GM12872 (cell line): Measurements from ENCODE around the gene KCNH3.

Source experiments
- CTCF ChIP-seq: IDR thresholded peaks from 3 replicates; pipeline ENCODE4 v1.5.1; 2011; ENCODE audit warnings: low read depth, mild to moderate bottlenecking, low read length, moderate library complexity; ENCODE audit not compliant: insufficient read depth

The KCNH3 gene

DNA sequence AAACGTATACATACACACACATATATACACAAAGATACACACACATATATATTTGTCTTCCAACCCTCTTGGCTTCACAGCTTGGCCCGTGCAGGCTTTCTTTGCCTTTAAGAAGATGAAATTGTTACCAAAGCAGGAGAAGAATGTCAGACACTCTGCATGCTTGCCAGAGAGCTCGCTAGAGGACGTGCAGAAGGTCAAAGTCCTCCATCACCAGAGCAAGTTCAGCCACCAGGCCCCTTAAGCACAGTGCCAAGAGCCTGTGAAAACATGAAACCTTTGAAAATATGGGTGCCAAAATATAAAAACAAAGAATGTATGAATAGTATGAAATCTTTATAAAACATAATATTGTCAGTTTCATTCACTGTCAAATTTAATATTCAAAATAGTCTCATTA, 44.0 kb downstream of the KCNH3 start:
- no peak for TF ChIP-seq CTCF

GRCh38 chr12:49583366-49584094, 44.7 kb downstream of the KCNH3 start:
- TF ChIP-seq CTCF, result no peak

DNA sequence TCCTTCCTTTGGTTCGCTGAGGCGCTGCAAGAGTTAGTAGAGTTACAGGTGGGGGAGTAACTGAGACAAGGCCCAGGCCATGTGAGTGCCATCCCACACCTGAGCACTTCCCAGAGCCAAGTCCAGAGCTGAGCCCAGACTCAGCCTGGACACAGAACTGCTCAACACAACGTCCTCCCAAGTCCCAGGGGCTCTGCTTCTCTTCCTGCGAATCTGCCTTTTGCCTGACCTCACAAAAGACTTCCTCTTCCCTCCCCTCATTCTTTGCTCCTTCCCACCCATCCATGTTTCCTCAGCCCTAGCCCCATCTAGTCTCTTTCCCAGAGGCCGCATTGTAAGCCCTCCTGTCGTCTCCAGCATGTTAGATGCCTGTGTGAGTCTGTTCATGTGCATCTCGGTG, 45.8 kb downstream of the KCNH3 start:
- no peak for TF ChIP-seq CTCF

DNA sequence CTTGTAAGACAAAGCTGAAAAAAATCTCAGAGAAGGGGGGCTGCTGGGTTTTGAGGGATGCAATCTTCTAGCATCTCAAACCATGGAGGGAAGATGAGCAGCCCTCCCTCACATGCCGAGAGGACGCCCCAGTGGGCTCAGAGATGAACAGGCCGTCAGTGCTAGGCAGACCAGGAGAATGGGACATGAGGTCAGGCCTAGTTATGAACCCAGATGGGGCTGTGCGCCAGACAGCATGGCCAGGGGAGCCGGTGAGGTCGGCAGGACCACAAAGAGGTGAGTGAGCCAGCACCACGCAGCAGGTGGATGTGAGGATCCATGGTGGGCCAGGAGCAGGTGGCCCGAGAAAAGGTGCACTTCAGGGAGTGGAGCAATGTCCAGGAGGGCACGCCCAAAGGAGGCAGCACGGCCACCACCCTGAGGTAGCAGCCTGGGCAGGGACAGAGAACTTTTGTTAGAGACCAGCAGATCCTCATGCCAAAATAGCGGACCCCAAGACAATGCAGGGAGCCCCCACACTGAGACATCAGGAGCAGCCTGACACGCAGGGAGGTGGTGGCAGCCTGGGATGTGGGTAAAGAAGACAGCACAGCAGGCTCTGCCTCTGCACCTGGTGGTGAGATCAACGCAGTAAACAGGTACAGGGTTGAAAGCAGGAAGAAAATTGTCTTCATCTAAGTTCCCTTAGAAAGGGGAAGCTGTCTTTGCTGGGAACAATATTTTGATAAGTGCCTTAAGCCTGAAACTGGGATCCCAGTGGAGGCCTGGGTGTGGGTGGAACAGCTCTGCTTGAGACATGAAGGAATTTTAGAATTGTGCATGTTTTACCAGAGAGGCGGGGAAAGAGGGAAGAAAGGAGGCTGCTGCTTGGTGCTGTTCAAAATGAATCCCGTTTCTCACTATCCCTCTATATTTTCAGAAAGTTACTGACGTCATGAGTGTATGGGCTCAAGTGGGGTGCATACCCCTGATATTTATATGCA, 46.9 kb downstream of the KCNH3 start:
- TF ChIP-seq CTCF, result no peak

GRCh38 chr12:49587174-49587908, 48.5 kb downstream of the KCNH3 start:
- TF ChIP-seq CTCF, result no peak

DNA sequence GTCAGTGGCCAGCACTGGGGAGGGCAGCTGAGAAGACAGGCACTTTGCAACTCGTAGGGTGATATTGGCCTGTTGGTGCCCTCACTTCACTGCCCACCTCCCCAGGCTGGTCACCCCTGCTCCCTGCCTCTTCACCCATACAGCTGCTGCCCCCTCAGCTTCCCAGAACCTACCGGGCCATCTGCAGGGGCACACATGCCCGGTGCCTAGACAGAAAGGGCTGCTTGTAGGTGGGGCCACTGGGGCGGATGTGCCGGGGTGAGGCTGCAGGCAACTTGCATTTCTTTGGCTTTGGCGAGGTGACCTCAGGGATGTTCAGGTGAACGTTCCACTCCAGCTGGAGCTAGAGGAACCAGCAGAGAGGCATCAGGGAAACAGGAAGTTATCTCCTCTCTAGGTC, 49.5 kb downstream of the KCNH3 start:
- no peak for TF ChIP-seq CTCF
